22Rv1 (cell line): Measurements from ENCODE around the gene FAM177A1.

Experiments
- H3K27ac ChIP-seq: fragments of 450-650 bp; 2 replicates; pipeline ENCODE4 v1.5.1; 2017
- ZFX ChIP-seq: fragments of 450-650 bp; IDR thresholded peaks from 2 replicates; pipeline ENCODE4 v1.6.1; 2017; ENCODE audit warnings: antibody characterized with exemption, borderline replicate concordance
- TF ChIP-seq, protein P1 (sequence below): fragments of 450-650 bp; IDR thresholded peaks from 2 replicates; pipeline ENCODE4 v1.5.1; 2017; ENCODE audit warnings: mild to moderate bottlenecking

The FAM177A1 gene

GRCh38 chr14:35068238-35069012 lies 22.4 kb downstream of the FAM177A1 start:
- no peak overlapping the region for H3K27ac ChIP-seq
- TF ChIP-seq, protein P1, sequence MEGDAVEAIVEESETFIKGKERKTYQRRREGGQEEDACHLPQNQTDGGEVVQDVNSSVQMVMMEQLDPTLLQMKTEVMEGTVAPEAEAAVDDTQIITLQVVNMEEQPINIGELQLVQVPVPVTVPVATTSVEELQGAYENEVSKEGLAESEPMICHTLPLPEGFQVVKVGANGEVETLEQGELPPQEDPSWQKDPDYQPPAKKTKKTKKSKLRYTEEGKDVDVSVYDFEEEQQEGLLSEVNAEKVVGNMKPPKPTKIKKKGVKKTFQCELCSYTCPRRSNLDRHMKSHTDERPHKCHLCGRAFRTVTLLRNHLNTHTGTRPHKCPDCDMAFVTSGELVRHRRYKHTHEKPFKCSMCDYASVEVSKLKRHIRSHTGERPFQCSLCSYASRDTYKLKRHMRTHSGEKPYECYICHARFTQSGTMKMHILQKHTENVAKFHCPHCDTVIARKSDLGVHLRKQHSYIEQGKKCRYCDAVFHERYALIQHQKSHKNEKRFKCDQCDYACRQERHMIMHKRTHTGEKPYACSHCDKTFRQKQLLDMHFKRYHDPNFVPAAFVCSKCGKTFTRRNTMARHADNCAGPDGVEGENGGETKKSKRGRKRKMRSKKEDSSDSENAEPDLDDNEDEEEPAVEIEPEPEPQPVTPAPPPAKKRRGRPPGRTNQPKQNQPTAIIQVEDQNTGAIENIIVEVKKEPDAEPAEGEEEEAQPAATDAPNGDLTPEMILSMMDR, result no peak
- no peak for TF ChIP-seq ZFX

- no peak overlapping the region for H3K27ac ChIP-seq
- TF ChIP-seq, protein P1, result no peak
- no peak for TF ChIP-seq ZFX
These were observed 26.2 kb downstream of the FAM177A1 start for GRCh38 chr14:35072226-35072625.

- H3K27ac ChIP-seq, result no peak overlapping the region
- TF ChIP-seq, protein P1, result no peak
- no peak for TF ChIP-seq ZFX
These were observed 27.4 kb downstream of the FAM177A1 start for GRCh38 chr14:35073486-35073885.

DNA sequence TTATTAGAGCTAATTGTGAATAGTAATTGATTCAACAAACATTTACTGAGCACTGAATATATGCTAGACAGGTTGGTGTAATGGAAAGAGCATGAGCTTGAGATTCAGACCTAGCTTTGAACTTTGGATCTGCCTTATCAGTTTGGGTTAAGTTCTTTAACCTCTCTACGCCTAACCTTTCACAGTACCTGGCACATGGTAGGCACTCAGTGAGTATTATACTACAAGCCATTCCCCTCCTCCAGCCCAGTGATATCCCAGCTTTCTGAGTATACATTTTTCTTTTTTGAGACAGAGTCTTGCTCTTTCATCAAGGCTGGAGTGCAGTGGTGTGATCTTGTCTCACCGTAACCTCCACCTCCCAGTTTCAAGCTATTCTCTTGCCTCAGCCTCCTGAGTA lies 32.0 kb downstream of the FAM177A1 start:
- H3K27ac ChIP-seq, result no peak overlapping the region
- TF ChIP-seq ZFX, result no peak

DNA sequence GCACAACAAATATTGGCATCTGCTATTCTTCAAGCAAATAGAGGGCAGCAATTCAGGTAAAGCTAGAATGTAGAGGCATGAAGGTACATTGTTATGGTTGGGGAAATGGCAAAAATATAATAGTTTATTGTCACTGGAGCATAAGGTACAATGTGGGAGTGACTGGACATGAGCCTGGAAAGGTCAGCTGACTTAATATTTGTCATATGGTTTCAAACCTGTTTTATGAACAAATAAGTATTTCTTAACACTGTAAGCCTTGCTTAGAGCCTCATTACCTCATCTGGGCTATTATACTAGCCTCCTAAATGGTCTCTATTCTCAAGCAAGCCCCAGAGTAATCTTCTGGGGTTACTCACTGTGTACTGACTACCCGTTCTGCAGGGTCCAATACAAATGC lies 33.7 kb downstream of the FAM177A1 start:
- TF ChIP-seq, protein P1, result no peak
- no peak for TF ChIP-seq ZFX
- no peak overlapping the region for H3K27ac ChIP-seq

DNA sequence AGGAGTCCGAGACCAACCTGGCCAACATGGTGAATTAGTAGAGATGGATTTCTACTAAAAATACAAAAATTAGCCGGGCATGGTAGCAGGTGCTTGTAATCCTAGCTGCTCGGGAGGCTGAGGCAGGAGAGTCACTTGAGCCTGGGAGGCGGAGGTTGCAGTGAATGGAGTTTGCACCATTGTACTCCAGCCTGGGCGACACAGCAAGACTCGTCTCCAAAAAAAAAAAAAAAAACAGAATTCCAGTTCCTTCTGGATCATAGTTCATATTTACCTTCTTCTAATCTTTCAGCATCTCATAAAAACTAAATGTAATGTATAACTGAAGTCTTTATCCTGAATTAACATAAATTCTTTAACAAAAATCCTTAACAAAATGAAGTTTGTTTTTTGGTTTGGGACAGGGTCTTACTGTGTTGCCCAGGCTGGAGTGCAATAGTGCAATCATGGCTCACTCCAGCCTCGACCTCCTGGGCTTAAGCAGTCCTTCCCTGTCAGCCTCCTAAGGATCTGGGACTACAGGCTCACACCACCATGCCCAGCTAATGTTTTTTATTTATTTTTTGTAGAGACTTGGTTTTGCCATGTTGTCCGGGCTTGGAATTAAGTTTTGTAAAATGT lies 37.6 kb downstream of the FAM177A1 start:
- TF ChIP-seq, protein P1, result no peak
- TF ChIP-seq ZFX, result no peak

GRCh38 chr14:35085441-35085840 lies 39.4 kb downstream of the FAM177A1 start:
- no peak overlapping the region for H3K27ac ChIP-seq
- TF ChIP-seq, protein P1, result no peak
- no peak for TF ChIP-seq ZFX

More for the DNA sequence above, 37.6 kb downstream of the FAM177A1 start:
- no peak overlapping the region for H3K27ac ChIP-seq
